MM.1S (cell line): Measurements from ENCODE around the gene MOBP.

Experiments
- DNase-seq: peaks from one replicate; pipeline ENCODE4 v3.0.0-alpha.2; 2015
- H2AFZ ChIP-seq: fragments of 300-600 bp; sonication (generic); 2 replicates; pipeline ENCODE4 v1.6.0; 2016; ENCODE audit warnings: antibody characterized with exemption, low read length
- H3F3A ChIP-seq: fragments of 300-600 bp; sonication (generic); 2 replicates; pipeline ENCODE4 v1.6.1; 2016; ENCODE audit warnings: mild to moderate bottlenecking, antibody characterized with exemption, low read length, moderate library complexity, mixed read lengths; ENCODE audit not compliant: insufficient read depth
- H3K27ac ChIP-seq: fragments of 300-600 bp; sonication (generic); 2 replicates; pipeline ENCODE4 v1.5.1; 2016; ENCODE audit warnings: mild to moderate bottlenecking, low read length
- H3K27me3 ChIP-seq: fragments of 300-600 bp; sonication (generic); replicated peaks from 2 replicates; pipeline ENCODE4 v1.6.0; 2016; ENCODE audit warnings: low read length; ENCODE audit not compliant: insufficient read depth
- H3K36me3 ChIP-seq: fragments of 300-600 bp; sonication (generic); replicated peaks from 2 replicates; pipeline ENCODE4 v1.6.1; 2016; ENCODE audit warnings: mild to moderate bottlenecking, low read length, mixed read lengths; ENCODE audit not compliant: insufficient read depth
- H3K4me1 ChIP-seq: fragments of 300-600 bp; sonication (generic); 2 replicates; pipeline ENCODE4 v1.6.1; 2016; ENCODE audit warnings: low read length, mixed read lengths
- H3K4me2 ChIP-seq: fragments of 300-600 bp; sonication (generic); 2 replicates; pipeline ENCODE4 v1.6.0; 2016; ENCODE audit warnings: low read depth, low read length
- H3K4me3 ChIP-seq: fragments of 300-600 bp; sonication (generic); 2 replicates; pipeline ENCODE4 v1.5.1; 2016; ENCODE audit warnings: low read length, mixed read lengths
- H3K79me2 ChIP-seq: fragments of 300-600 bp; sonication (generic); 2 replicates; pipeline ENCODE4 v1.6.1; 2016; ENCODE audit warnings: mixed run types, low read length, mixed read lengths
- H3K9ac ChIP-seq: fragments of 300-600 bp; sonication (generic); 2 replicates; pipeline ENCODE4 v1.6.1; 2016; ENCODE audit warnings: low read length, mixed read lengths
- H3K9me2 ChIP-seq: fragments of 300-600 bp; sonication (generic); replicated peaks from 2 replicates; pipeline ENCODE4 v1.6.1; 2016; ENCODE audit warnings: mild to moderate bottlenecking, low read length, mixed read lengths; ENCODE audit not compliant: insufficient read depth
- H3K9me3 ChIP-seq: fragments of 300-600 bp; sonication (generic); replicated peaks from 2 replicates; pipeline ENCODE4 v1.6.1; 2016; ENCODE audit warnings: mild to moderate bottlenecking, low read length, mixed read lengths; ENCODE audit not compliant: insufficient read depth
- H4K20me1 ChIP-seq: fragments of 300-600 bp; sonication (generic); 2 replicates; pipeline ENCODE4 v1.6.1; 2016; ENCODE audit warnings: mild to moderate bottlenecking, low read length, moderate library complexity, mixed read lengths; ENCODE audit not compliant: insufficient read depth
- CTCF ChIP-seq: fragments of 300-600 bp; sonication (generic); IDR thresholded peaks from 2 replicates; pipeline ENCODE4 v1.5.1; 2016; ENCODE audit warnings: antibody characterized with exemption, low read length, mixed read lengths
- EZH2 ChIP-seq: fragments of 300-600 bp; sonication (generic); optimal IDR thresholded peaks from 2 replicates; pipeline ENCODE3; 2017; ENCODE audit warnings: low read depth, mild to moderate bottlenecking, antibody characterized with exemption, low read length, mixed read lengths
- EZH2phosphoT487 ChIP-seq: fragments of 300-600 bp; sonication (generic); IDR thresholded peaks from 2 replicates; pipeline ENCODE4 v1.6.1; 2018; ENCODE audit warnings: antibody characterized with exemption, low read length

Gene MOBP

DNA sequence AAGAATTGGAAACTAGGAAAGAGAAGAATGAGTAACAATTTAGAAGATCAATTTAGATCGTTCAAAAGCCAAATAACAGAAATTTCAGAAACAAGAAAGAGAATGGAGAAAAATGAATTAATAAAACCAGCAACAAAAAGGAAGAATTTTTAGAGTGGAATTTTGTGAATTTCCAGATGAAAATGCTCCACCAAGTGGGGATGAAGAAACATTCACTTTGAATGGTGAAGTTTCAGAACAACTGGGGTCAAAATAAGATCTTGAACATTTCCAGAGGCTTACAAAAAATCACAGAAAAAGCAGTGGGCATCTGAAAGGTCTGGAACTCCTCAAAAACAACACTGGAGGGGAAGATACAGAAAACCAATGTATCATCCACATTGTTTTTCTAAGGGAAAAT lies 4.2 kb upstream of the MOBP start:
- H3K4me2 ChIP-seq: no peak overlapping the region
- H3K9ac ChIP-seq: no peak overlapping the region
- no peak for DNase-seq
- H3F3A ChIP-seq: no peaks in the 10 kb centered on the region; the same call in 1 of the 2 replicates
- no peak overlapping the region for H3K27ac ChIP-seq
- no peak overlapping the region for H3K4me3 ChIP-seq
- H4K20me1 ChIP-seq: no peaks in the 10 kb centered on the region
- no peaks in the 10 kb centered on the region for H3K27me3 ChIP-seq
- TF ChIP-seq CTCF (no peak), EZH2 (no peak), EZH2phosphoT487 (no peak)
- no peaks in the 10 kb centered on the region for H3K9me3 ChIP-seq
- H3K79me2 ChIP-seq: no peaks in the 10 kb centered on the region
- no peaks in the 10 kb centered on the region for H3K9me2 ChIP-seq
- H2AFZ ChIP-seq: no peak overlapping the region
- no peaks in the 10 kb centered on the region for H3K4me1 ChIP-seq
- no peaks in the 10 kb centered on the region for H3K36me3 ChIP-seq

- H3K4me3 ChIP-seq: no peak overlapping the region
- H4K20me1 ChIP-seq: no peaks in the 10 kb centered on the region
- H2AFZ ChIP-seq: no peak overlapping the region
- TF ChIP-seq CTCF (no peak), EZH2 (no peak), EZH2phosphoT487 (no peak)
- H3K27me3 ChIP-seq: no peaks in the 10 kb centered on the region
- no peaks in the 10 kb centered on the region for H3K36me3 ChIP-seq
- no peak overlapping the region for H3K27ac ChIP-seq
- no peaks in the 10 kb centered on the region for H3K9me3 ChIP-seq
- H3F3A ChIP-seq: no peaks in the 10 kb centered on the region; the same call in 1 of the 2 replicates
- H3K9me2 ChIP-seq: no peaks in the 10 kb centered on the region
- no peak for DNase-seq
- H3K9ac ChIP-seq: no peak overlapping the region
- no peak overlapping the region for H3K4me2 ChIP-seq
- no peaks in the 10 kb centered on the region for H3K79me2 ChIP-seq
- no peaks in the 10 kb centered on the region for H3K4me1 ChIP-seq
Measured at GRCh38 chr3:39466988-39467387, 492 bp upstream of the MOBP start.

DNA sequence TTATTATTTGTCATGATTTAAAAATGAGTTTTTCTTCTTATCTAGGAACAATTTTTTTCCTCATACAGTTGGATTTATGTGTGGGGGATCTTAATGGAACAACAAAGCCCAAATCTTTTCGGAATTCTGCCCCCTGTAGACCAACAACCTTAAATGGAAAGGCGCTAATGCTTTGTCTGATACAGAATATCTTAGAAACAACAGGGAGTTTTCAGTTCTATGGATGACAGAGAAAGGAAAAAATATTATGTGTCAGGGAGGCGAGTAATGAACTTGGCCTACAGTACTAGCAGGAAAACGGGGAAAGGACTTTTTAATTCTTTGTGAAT lies 592 bp downstream of the MOBP start:
- DNase-seq: no peak
- Histone ChIP-seq H3K9me2 (no peaks in the 10 kb centered on the region), H4K20me1 (no peaks in the 10 kb centered on the region), H3F3A (no peaks in the 10 kb centered on the region), H3K27me3 (no peaks in the 10 kb centered on the region), H3K9me3 (no peaks in the 10 kb centered on the region), H3K9ac (no peak overlapping the region), H3K4me2 (no peak overlapping the region), H3K4me3 (no peak overlapping the region), H3K79me2 (no peaks in the 10 kb centered on the region), H3K36me3 (no peaks in the 10 kb centered on the region), H3K4me1 (no peaks in the 10 kb centered on the region), H3K27ac (no peak overlapping the region), H2AFZ (no peak overlapping the region)
- TF ChIP-seq EZH2phosphoT487 (no peak), CTCF (no peak), EZH2 (no peak)

GRCh38 chr3:39469258-39469657 lies 1.8 kb downstream of the MOBP start:
- Histone ChIP-seq H3K9me3 (no peaks in the 10 kb centered on the region), H3K4me2 (no peak overlapping the region), H3K27me3 (no peaks in the 10 kb centered on the region), H3K79me2 (no peaks in the 10 kb centered on the region), H3K36me3 (no peaks in the 10 kb centered on the region), H2AFZ (no peak overlapping the region), H3F3A (no peaks in the 10 kb centered on the region), H3K9me2 (no peaks in the 10 kb centered on the region), H4K20me1 (no peaks in the 10 kb centered on the region), H3K4me1 (no peaks in the 10 kb centered on the region), H3K4me3 (no peak overlapping the region), H3K9ac (no peak overlapping the region), H3K27ac (no peak overlapping the region)
- no peak for DNase-seq
- TF ChIP-seq EZH2: no peak
- TF ChIP-seq EZH2phosphoT487: no peak
- no peak for TF ChIP-seq CTCF
